Psoas muscle (tissue), 8 donors: ENCODE data around the gene RGMA. TPM values are rescaled to one million over a fixed set of nuclear protein-coding genes. Genes with fewer than 3 reads are reported as not detected.
A peak's percentile ranks its signal among the peaks of the same experiment; 100 is the strongest.

ENCODE experiments used
- ATAC-seq, 4 donors: fragments of 200-7000 bp; cut with Tn5 transposase; one replicate each; pipeline ENCODE4 v1.9.1; 2020; ENCODE audit warnings: moderate library complexity in 3 of 4, mild to moderate bottlenecking in 2 of 4
- DNase-seq, 2 donors: peaks; one replicate each; pipeline ENCODE4 v3.0.0-alpha.2; 2020
- H3K27ac ChIP-seq: fragments of 200-600 bp; one replicate; pipeline ENCODE4 v1.8.0; 2022
- H3K27me3 ChIP-seq, 3 donors: fragments of 200-600 bp in 1 of 3; one replicate each; pipeline versions ENCODE4 v1.6.1 to v1.8.0; 2013 to 2022; ENCODE audit warnings: low read length in 2 of 3, mild to moderate bottlenecking in 2 of 3, moderate library complexity in 1 of 3; ENCODE audit not compliant: insufficient read depth in 3 of 3
- H3K36me3 ChIP-seq, 2 donors: fragments of 200-600 bp in 1 of 2; one replicate each; pipeline versions ENCODE4 v1.6.1 to v1.8.0; 2013 to 2022; ENCODE audit warnings: low read depth in 1 of 2, mild to moderate bottlenecking in 1 of 2, moderate library complexity in 1 of 2; ENCODE audit not compliant: insufficient read depth in 1 of 2
- H3K4me1 ChIP-seq: fragments of 200-600 bp; one replicate; pipeline ENCODE4 v1.8.0; 2022
- H3K4me3 ChIP-seq: fragments of 200-600 bp; one replicate; pipeline ENCODE4 v1.8.0; 2022; ENCODE audit warnings: mild to moderate bottlenecking
- H3K9me3 ChIP-seq: fragments of 200-600 bp; one replicate; pipeline ENCODE4 v1.8.0; 2022
- CTCF ChIP-seq: fragments of 200-600 bp; IDR thresholded peaks from one replicate; pipeline ENCODE4 v1.8.0; 2022; ENCODE audit warnings: antibody characterized with exemption
- WGBS, 3 donors: extraction: QIAGEN DNeasy Blood & Tissue Kit; methylation state at CpG; one replicate each; pipeline versions ENCODE4 v1.1.6 to v1.1.7; 2013; 5-methylcytosine and 5-hydroxymethylcytosine counted together
- intact Hi-C, 2 donors: fragments of 100-400 bp; cut with DNase I; formaldehyde crosslinking; loops; one replicate each; pipeline versions ENCODE4 v1.11.0 to v1.14.2; 2022
- polyA plus RNA-seq, 3 donors: library from polyadenylated mRNA; stranded (reverse); fragments of 200-250 nt; gene quantifications; one replicate each; pipeline ENCODE4 v1.2.3, GENCODE V29; 2013
- total RNA-seq, 4 donors: library from RNA; stranded (reverse); fragmentation: NEBNext Ultra II Directional in 2 of 4; extraction: Animal tissue kit (Norgen Biotek cat#: 25700) in 2 of 4; gene quantifications; one replicate each; pipeline versions ENCODE4 v1.2.1 to v1.2.4, GENCODE V29; 2021 to 2023
- donor health status: healthy with polysubstance abuse.
- donor health status: DM: no; HTN: no; CAD: no; lungs with moderate emphysema.
- donor health status: Bipolar disorder and iron deficiency.
- donor health status: healthy.
- donor health status: DM: yes; HTN: yes; CAD: no.
- donor health status: DM: no; HTN: no; CAD: no.
- donor health status: DM: no; HTN: no; CAD: no.
- donor health status: DM: yes; HTN: yes; CAD: no.

Gene RGMA
- total and polyA plus RNA-seq, 7 donors: 39.2 to 217 (median 129) TPM

- no peak overlapping the region for H3K4me3 ChIP-seq
- no peak for ATAC-seq
- DNase-seq: no peak
- H3K4me1 ChIP-seq: peaks cover 3% of the 10 kb centered on the region
- no peaks in the 10 kb centered on the region for H3K9me3 ChIP-seq
- TF ChIP-seq CTCF: no peak
- intact Hi-C loops: loop anchor here in 1 of 2 donors (10.0 kb wide), 2 partner anchors 65 to 215 kb away; no protein-coding TSS in a partner anchor
- H3K27me3 ChIP-seq: no peaks in the 10 kb centered on the region
- peaks cover 18 to 100% of the 10 kb centered on the region in 2 donors for H3K36me3 ChIP-seq
- no peak overlapping the region for H3K27ac ChIP-seq
- 90 to 95% (median 93%) methylated on average over 10 of the region's 10 CpGs for WGBS, 3 donors
Observed at GRCh38 chr15:93019971-93020370, 69.0 kb downstream of the RGMA start.

- no peak for TF ChIP-seq CTCF
- 84 to 94% (median 88%) methylated on average over 7 of the region's 7 CpGs for WGBS, 3 donors
- DNase-seq: no peak
- H3K27ac ChIP-seq: peak overlapping the region; percentile 54
- H3K4me1 ChIP-seq: peaks cover 3% of the 10 kb centered on the region
- ATAC-seq: no peak
- H3K9me3 ChIP-seq: no peaks in the 10 kb centered on the region
- H3K4me3 ChIP-seq: no peak overlapping the region
- H3K27me3 ChIP-seq: no peaks in the 10 kb centered on the region
- intact Hi-C loops: loop anchor here in 1 of 2 donors (10.0 kb wide), 1 partner anchor 64 kb away; no protein-coding TSS in a partner anchor
- H3K36me3 ChIP-seq: peaks cover 16 to 100% of the 10 kb centered on the region in 2 donors
Observed at GRCh38 chr15:93019090-93019489, 69.9 kb downstream of the RGMA start.

GRCh38 chr15:93018574-93018973, 70.4 kb downstream of the RGMA start:
- Histone ChIP-seq H3K27me3 (no peaks in the 10 kb centered on the region), H3K36me3 (peaks cover 16 to 100% of the 10 kb centered on the region in 2 donors), H3K27ac (peak overlapping the region; percentile 54), H3K4me1 (peaks cover 3% of the 10 kb centered on the region), H3K9me3 (no peaks in the 10 kb centered on the region), H3K4me3 (no peak overlapping the region)
- intact Hi-C loops: loop anchor here in 1 of 2 donors (10.0 kb wide), 1 partner anchor 64 kb away; no protein-coding TSS in a partner anchor
- ATAC-seq (peak; percentile 42 to 73 (median 60)), DNase-seq (no peak)
- 61 to 83% (median 62%) methylated on average over 4 of the region's 4 CpGs for WGBS, 3 donors
- peak; percentile 39 for TF ChIP-seq CTCF

GRCh38 chr15:93017526-93017925, 71.5 kb downstream of the RGMA start:
- H3K27ac ChIP-seq: peak overlapping the region; percentile 54
- DNase-seq: no peak
- no peaks in the 10 kb centered on the region for H3K9me3 ChIP-seq
- intact Hi-C loops: loop anchor here in 1 of 2 donors (10.0 kb wide), 1 partner anchor 63 kb away; no protein-coding TSS in a partner anchor
- no peaks in the 10 kb centered on the region for H3K27me3 ChIP-seq
- WGBS, 3 donors: 83 to 89% (median 86%) methylated on average over 6 of the region's 6 CpGs
- H3K36me3 ChIP-seq: peaks cover 23 to 100% of the 10 kb centered on the region in 2 donors
- H3K4me3 ChIP-seq: no peak overlapping the region
- H3K4me1 ChIP-seq: peaks cover 3% of the 10 kb centered on the region
- ATAC-seq: no peak
- TF ChIP-seq CTCF: no peak

GRCh38 chr15:93012786-93013185, 76.2 kb downstream of the RGMA start:
- 38 to 95% (median 81%) methylated on average over 1 of the region's 1 CpG for WGBS, 3 donors
- Histone ChIP-seq H3K36me3 (peaks cover 24 to 100% of the 10 kb centered on the region in 2 donors), H3K4me1 (no peaks in the 10 kb centered on the region), H3K9me3 (no peaks in the 10 kb centered on the region), H3K4me3 (no peak overlapping the region), H3K27ac (no peak overlapping the region), H3K27me3 (no peaks in the 10 kb centered on the region)
- peak in 2 of 4 donors; percentile 25 to 35 for ATAC-seq
- no peak for TF ChIP-seq CTCF
- no peak for DNase-seq
- intact Hi-C loops: loop anchor here (5.0 to 10.0 kb wide), 2 partner anchors 58 to 75 kb away; no protein-coding TSS in a partner anchor
